GM19240 (cell line): ENCODE results near the gene TSC2.
"Not testable (repeated sequence)": the region's sequence is repeated elsewhere in the genome, so short reads cannot be mapped to it uniquely, and the experiment has no call there.

Source experiments
- DNase-seq: peaks from one replicate; pipeline ENCODE4 v3.0.0; 2011; ENCODE audit warnings: low spot score; ENCODE audit not compliant: insufficient read length

The TSC2 gene

DNA sequence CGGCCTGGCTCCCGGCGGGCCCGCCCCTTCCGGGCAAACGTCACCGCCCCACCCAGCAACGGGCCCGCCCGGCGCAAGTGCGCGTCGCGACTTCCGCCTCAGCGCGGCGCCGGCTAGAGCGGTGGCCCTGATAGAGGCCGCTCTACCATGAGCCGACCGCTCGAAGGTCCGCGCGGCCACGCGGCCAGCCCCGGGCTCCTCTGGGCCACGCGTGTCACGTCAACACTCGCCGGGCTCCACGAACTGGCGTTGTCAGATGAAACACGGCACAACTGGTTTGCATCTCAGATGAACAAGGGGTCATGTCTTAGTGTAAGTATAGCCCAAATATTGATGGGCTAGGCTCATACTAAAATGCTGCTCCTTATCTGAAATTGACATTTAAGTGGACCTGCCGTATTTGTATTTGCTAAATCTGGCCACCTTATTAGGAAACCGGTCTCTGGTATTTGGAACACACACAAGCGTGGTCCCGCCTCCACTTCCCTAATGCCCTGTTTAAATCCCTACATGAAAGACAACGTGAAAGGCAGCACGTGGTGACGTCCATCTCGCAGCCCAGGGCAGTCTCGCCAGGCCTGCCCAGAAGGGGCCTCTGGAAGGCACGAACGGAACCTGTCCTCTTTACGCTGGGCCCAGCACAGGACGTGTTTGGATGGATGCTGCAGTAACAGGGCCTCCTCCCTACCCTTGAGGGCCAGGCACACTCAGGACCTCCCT, 37.8 kb upstream of the TSC2 start, which contains the start of gene ZNF598:
ZNF598 (minus strand) TSS at position 31 of the 720 bp plus-strand sequence.
- peak; percentile 91 for DNase-seq

DNA sequence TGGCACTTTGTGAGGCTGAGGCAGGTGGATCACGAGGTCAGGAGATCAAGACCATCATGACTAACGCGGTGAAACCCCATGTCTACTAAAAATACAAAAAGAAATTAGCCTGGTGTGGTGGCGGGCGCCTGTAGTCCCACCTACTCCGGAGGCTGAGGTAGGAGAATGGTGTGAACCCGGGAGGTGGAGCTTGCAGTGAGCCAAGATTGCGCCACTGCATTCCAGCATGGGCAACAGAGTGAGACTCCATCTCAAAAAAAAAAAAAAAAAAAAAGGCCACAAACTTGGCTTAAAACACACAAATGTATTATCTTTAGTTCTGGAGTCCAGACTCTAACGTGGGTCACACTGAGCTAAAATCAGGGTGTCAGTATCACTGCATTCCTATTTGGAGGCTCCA, 36.1 kb upstream of the TSC2 start:
- DNase-seq = not testable (repeated sequence)

DNA sequence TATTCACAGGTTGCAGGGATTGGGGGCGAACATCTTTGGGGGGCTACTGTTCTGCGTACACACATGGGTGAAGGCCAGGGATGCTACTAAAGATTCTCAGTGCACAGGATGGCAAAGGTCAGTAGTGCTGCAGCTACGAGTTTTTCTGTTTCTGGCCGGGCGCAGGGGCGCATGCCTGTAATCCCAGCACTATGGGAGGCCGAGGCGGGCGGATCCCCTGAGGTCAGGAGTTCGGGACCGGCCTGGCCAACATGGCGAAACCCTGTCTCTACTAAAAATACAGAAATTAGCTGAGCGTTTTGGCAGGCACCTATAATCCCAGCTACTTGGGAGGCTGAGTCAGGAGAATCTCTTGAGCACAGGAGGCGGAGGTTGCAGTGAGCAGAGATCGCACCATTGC, 34.3 kb upstream of the TSC2 start:
- no peak for DNase-seq

DNA sequence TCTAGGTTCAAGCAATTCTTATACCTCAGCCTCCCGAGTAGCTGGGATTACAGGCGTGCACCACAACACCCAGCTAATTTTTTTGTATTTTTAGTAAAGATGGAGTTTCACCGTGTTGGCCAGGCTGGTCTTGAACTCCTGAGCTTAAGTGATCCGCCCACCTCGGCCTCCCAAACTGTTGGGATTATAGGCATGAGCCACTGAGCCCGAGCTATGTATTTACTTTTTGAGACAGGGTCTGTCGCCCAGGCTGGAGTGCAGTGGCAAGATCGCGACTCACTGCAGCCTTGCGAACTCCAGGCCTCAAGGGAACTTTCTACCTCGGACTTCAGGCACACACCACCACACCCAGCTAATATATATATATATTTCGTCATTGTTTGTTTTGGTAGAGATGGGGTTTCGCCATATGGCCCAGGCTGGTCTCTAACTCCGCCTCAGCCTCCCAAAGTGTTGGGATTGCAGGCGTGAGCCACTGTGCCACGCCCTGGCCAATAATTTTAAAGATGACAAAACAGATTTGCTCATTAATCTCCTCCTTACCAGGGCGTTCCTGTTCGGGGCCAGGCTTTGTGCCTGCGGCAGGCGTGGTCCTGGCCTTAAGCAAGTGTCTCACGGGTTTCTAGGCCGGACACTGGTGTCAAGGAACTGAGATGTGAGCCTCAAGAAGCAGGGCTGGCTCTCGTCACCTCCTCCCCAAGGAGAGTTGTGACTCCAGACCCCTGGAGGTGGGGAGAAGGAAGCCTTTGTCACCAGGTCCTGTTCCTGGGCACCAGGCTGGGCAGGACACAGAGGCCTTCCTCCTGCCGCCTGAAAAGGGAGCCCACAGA, 32.5 kb upstream of the TSC2 start:
- no peak for DNase-seq

DNA sequence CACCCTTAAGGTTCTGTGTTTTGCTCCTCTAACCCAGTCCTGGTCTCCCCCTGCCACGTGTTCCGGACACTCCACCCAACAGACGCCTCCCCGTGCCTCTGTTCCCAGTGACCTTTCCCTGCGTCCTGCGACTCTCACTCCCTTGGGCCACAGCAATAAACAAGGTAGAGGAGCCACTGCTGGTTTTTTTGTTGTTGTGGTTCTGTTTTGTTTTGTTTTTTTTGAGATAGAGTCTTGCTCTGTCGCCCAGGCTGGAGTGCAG, 31.9 kb upstream of the TSC2 start:
- no peak for DNase-seq

DNA sequence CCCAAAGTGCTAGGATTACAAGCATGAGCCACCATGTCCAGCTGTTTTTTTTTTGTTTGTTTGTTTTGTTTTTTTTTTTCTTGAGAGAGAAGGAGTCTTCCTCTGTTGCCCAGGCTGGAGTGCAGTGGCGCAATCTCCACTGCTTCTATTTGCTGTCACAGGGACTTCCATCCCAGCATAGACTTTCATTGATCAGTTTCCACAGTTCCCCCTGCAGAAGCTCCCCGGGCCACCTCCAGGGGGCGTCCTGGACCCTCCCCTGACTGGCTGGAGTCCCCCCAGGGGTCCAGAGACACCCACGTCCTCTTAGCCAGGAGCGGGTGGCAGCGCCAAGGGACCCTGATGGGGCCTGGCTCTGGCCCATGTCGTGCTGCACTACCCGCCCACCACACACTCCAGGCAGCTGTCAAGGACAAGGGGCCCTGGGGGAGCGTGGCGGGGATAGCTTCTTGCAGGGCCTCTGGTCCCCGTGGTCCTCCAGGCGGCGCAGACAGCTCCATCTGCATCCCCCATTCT, 31.3 kb upstream of the TSC2 start:
- no peak for DNase-seq

DNA sequence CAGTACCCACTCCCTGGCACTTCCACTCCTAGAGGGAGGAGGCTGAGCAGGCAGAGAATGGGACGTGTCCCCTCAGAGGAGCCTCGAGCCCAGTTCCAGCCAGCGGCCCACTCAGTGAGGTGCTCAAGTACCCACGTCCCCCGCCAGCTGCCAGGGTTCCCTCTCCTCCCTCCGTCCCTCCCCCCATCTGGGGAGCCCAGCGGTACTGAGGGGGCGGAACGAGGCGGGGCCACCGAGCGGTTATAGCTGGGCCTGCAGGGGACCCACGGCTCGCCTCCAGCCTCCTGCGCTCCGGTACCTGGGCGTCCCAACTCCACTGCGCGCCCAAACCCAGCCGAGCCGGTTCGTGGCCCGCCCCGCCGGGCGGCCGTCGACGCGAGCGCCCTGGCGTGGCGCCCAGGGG, 28.3 kb upstream of the TSC2 start, which contains the start of gene NPW:
NPW (plus strand) TSS at position 268 of the 403 bp plus-strand sequence.
- DNase-seq = no peak

DNA sequence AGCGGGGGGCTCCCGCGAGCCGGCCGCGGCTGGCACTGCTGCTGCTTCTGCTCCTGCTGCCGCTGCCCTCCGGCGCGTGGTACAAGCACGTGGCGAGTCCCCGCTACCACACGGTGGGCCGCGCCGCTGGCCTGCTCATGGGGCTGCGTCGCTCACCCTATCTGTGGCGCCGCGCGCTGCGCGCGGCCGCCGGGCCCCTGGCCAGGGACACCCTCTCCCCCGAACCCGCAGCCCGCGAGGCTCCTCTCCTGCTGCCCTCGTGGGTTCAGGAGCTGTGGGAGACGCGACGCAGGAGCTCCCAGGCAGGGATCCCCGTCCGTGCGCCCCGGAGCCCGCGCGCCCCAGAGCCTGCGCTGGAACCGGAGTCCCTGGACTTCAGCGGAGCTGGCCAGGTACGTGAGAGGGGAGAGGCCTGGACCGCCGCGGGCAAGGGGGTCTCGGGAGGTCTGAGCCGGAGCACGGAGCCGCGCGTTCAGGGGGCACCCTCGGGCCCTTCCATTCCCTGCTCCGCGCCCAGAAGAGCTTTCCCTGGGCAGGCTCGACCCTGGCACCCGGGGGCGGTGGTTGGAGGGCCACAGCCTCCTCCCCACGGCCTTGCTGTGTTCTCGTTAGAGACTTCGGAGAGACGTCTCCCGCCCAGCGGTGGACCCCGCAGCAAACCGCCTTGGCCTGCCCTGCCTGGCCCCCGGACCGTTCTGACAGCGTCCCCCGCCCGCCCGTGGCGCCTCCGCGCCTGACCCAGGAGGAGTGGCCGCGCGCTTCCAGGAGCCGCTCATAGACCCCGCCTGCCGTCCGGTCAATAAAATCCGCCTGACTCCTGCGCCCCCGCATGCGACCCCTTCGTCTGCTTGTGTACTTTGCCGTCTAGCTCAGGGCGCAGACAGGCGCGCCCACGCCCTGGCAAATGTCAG, 27.6 kb upstream of the TSC2 start:
- DNase-seq = no peak

DNA sequence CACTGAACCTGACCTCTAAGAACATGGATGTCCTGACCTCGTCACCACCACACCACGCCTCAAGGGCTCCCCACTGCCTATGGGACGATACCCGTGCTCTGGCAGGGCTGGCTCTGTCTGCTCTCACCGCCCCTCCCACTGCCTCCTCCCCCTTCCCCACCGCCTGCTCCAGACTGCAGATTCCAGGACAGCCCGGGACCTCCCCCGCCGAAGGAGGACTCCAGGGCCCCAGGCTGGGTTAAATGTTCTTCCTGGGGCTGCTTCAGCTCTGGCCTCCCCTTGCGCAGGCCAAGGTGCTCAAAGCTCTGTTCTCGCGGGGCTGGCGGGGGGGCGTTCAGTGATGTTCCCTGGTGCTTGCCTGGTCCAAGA, 25.1 kb upstream of the TSC2 start:
- DNase-seq = no peak

DNA sequence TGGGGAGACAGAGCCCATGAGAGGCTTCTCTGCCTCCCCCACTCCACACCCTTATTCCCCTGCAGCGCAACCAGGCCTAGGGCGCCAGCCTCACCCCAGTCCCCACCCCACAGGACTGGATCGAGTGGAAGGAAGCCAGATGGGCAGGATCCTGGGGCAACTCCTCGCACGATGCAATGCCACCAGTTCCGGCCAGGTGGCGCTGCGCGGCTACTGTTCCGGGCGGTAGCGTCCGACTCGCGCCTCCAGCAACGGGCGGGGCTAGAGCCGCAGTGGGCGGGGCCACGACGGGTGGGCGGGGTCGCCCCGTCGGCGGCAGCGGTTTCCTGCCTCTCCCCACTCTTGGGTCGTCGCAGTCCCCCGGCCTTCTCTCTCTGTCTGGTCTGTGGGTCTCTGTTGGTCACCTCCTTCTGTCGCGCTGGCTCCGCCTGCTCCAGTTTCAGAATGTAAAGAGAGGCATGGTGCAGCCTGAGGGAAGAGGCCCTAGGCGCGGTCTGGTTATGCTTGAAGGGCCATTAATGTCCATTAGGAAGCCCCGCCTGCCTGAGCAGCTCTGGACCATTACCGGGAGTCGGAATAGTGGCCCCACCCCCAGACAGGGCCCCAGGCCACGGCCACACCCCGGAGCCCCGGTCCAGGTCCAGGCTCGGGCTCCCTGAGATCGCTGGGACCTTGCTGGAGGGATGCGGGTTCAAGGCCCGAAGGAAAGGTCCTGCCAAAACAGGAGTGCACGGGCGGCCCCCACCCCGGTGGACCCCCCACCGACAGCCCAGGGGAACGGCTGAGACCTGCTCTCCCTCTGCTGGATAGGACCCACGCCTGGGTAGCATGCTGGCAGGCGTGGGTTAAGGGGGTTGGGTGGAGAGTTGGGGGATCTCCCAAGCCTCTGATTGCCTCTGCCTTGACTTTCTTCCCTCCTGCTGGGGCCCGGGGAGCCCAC, 24.4 kb upstream of the TSC2 start:
- DNase-seq = peak; percentile 100

DNA sequence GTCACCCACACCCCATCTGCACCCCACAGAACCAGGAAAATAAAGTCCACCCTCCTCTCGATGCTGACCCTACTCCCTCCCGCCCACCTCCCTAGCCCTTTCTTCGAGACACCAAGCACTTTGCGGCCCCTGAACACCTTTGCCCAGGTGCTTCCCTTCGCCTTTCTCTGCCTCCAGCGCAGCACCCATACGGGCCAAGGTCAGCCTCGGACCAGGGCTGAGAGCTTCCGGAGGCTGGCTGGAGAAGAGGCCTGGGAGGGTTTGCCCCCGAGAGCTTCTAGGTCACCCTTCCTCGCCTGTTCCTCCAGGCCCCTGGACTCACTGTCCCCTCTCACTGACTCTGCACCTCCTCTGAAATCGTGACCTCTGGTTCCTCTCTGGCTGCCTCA, 23.8 kb upstream of the TSC2 start:
- DNase-seq = no peak

DNA sequence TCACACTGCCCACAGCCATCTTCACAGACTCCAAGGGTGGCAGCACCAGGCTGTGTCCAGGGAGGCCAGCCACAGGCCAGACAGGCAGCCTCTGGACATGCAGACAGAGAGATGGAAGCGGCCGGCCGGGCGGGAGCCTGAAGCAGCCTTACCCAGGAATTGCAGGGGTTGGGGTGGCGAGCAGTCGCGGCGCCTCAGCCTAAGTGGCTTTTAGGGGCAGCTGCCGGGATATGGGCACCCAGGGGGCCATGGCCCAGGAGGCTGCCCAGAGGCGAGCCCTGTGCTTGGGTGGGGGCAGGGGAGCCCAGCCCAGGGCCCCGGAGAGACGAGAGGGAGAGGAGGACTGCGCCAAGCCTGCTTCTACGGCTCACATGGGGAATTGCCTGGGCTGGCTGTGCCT, 22.5 kb upstream of the TSC2 start:
- no peak for DNase-seq

DNA sequence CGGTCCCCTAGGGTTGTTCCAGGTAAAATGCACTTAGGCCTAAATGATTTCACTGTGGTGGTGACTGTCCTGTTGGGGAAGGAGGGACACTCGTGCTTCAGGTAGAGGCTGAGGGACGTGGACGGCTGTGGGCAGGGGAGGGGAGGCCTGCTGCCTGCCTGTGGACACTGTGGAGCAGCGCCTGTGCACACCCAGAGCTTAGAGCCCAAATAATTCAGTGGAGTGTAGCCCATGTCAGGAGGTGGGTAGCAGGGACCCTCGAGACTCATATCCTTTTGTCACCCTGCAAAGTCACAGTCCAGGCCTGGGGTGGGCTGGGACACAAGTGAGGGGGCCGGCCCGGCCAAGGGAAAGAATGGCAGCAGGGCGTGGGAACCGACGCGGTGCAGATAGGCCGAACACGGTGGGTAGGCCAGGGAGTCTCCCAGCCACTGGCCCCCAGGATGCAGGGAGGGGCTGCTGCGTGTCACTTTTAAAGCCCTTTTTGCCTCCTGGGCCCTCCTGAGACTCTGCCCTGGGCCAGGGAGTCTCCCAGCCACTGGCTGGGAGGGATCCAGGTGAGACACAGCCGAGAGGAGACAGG, 21.8 kb upstream of the TSC2 start:
- no peak for DNase-seq

DNA sequence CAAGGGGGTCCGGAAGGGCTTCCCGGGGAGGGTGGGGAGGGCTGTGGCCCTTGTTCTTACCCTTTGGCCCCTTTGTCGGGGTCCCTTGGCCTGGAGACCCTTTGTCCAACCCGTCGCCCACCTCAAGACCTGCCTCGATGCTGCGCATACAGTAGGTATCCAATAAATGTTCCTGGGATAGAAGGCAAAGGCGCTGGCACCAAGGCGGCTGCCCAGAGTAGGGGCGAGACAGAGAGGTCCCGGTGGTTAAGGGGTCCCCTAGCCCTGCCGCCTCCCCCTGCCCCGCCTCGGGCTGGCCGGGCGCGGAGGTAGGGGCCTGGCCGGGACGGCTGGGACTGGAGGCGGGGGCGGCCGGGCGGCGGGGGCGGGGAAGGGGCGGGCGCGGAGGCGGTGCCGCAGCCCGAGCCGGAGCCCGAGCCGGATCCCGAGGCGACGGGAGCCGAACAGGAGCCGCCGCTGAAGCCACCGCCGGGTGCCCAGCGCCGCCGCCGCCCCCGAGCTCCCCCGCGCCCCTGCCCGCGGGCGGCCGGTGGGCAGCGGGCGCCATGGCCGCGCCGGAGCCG, 21.2 kb upstream of the TSC2 start, which contains the start of gene NHERF2:
NHERF2 (plus strand) TSS at position 442 of the 563 bp plus-strand sequence; CDS start at position 546, 104 bp downstream.
- DNase-seq = no peak

DNA sequence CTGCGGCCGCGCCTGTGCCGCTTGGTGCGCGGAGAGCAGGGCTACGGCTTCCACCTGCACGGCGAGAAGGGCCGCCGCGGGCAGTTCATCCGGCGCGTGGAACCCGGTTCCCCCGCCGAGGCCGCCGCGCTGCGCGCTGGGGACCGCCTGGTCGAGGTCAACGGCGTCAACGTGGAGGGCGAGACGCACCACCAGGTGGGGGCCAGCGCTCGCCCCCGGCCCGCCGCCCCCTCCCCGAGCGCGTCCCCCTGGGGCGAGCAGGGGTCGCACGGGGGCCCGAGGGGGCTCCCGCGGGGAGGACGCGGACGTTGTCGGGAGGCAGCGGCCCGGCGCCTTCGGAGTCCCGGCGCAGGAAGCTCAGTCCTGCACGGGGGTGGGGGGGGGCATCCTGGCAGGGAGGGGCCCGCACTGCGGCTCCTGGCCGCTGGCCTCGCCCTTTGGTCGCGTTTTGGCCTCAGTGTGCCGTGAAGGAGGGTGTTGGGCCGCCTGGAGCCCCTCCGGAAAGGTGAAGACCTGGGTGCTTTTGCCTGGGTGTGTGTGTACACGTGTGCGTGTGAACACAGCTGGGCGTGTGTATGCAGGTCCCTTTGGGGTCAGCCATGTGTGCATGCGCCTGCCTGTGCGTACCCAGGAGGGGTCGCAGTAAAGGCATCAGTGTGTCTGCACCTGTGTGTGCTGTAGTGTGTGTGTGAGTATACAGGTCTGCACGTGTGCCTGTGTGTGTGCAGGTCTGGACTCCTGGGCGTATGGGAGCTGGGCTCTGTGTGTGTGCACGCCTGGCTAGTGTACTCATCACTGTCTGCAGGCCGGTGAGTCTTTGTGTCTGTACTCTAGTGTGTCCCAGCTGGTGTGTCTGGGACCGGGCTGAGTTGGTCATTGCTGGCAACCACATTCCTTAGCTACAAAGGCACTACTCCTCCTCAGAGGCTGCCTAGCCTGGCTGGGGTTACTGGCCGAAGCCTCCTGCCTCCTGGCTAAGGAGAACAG, 20.5 kb upstream of the TSC2 start:
- DNase-seq = no peak

DNA sequence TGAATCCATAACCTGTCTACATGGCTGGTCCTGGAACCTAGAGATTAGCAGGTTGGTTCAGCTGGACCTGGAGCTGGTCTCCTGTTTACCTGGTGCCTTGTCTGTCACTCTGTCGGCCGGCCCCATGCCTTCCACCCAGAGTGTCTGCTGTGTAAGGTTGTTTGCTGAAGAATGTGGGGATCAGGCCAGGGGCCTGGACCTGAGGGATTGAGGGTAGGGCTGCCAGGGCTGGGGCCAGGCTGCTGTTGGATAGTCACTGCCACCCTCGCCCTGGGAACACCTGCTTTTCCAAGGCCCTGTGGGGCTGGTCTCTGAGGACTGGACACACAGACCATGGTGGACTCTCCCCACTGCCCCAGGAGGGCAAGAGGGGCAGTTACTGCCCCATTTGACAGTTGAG, 19.6 kb upstream of the TSC2 start:
- no peak for DNase-seq

DNA sequence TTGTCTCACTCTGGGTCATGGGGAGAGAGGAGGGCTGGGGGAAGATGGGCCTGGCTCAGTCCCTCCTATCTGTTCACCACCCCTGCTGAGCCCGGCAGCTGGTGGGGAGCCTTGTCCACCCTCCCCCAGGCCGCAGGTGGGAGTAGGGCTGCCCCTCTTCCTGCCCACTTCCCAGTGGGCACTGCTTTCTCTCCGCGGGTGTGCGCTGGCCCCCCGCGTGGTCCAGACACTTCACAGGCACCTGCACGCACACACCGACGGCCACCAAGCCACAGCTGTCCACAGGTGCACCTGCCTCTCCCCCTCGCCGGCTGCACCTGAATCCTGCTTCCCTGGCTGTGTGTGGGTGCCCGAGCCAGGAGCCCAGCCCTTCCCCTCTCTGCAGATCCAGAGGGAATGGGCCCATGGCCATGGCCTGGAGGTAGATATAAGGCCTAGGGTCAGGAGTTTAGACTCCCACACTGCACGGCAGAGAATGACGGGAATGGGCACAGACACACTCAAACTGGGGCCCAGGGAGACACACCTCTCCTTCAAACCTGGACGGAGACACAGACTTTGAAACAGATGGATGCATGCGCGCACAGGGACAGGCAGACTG, 19.1 kb upstream of the TSC2 start:
- no peak for DNase-seq

DNA sequence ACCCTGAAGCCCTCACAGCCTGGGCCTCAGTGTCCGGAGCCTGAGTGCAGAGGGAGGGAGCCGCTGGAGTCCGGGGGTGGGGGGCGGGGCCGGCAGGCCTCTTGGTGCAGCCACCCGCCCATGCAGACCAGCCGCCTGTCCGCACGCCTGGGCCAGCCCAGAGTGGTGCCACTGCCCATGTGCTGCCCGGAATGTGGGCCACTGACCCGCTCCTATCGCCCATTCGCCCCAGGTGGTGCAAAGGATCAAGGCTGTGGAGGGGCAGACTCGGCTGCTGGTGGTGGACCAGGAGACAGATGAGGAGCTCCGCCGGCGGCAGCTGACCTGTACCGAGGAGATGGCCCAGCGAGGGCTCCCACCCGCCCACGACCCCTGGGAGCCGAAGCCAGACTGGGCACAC, 18.4 kb upstream of the TSC2 start:
- no peak for DNase-seq
